NCI-H2227 treated with DMSO at 0.1 percent for 48 hours (cell line): ENCODE measurements around the gene FOXC2.

Experiments used
- DNase-seq: peaks from one replicate; lab custom pipeline; 2025; lab: John Stamatoyannopoulos, UW

Gene FOXC2

GRCh38 chr16:86556576-86556975, 10.1 kb upstream of the FOXC2 start:
- DNase-seq = no peak

DNA sequence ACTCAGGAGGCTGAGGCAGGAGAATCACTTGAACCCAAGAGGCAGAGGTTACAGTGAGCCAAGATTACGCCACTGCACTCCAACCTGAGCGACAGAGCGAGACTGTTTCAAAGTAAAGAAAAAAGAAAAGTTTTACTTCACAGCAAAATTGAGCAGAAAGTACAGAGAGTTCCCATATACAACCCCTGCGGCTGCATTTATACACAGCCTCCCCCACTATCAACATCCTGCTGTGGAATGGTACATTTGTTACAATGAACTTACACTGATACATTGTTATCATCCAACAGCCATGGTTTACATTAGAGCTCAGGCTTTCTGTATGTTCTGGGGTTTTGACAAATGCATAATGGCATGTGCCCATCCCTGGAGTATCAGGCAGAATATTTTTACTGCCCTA, 9.0 kb upstream of the FOXC2 start:
- DNase-seq = no peak

GRCh38 chr16:86558355-86559193, 8.1 kb upstream of the FOXC2 start:
- DNase-seq = no peak

DNA sequence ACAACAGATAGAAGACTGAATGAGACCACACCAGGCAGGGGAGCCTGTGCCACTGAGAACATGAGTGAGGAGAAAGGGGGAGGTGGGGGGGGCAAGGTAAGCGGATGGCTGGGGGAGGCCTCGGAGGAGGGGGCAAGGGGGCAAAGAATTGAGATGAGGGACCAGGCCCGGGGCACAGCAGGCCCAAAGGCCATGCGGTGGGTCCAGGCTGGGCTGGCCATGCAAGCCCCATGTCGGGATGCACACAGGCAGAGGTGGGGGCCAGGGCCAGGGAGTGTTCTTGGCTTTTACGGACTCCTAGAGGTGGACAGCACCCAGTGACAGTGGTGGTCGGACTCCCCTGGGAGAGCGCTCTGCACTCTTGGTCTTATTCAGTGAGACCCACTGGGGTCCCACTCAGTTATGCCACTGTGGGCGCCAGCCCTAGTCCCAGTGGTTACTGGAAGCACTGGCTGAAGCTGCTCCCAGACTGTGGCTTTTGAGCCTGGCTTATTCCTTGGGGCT, 6.8 kb upstream of the FOXC2 start:
- no peak for DNase-seq

DNA sequence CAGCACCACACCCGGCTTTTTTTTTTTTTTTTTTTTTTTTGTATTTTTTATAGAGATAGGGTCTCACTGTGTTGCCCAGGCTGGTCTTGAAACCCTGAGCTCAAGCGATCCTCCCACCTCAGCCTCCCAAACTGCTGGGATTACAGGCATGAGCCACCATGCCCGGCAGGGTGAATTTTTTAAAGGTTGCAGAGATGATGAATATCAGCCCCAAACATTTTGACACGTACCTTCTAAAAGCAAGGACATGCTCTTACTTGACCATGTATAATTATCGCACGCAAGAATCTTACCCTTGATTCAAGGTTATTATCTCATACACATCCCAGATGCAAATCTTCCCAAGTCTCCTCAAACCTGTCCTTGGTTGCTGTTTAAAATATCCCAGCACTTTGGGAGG, 4.3 kb upstream of the FOXC2 start:
- DNase-seq = no peak

GRCh38 chr16:86563469-86564345, 2.9 kb upstream of the FOXC2 start:
- peak; percentile 66 for DNase-seq

DNA sequence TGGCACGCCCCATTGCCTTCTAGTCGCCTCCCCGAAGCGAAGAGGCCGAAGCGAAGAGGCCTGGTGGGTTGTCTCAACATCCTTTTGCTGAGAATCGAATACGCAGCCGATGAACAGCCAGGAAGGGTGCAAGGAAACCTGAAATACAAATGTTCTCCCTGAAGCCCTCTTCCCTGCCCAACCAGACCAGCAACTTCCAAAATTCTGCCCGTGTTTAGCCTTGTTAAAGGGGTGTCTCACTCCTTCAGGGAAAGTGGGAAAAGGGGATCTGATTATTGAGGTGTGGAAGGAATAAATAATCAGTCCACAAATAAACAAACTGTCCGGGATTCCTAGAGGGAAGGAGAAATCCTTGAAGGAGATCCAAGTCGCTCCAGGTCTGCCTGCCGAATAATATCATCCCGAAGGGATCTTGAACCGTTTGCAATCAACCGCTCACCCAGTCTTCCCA, 1.4 kb upstream of the FOXC2 start:
- DNase-seq = no peak

DNA sequence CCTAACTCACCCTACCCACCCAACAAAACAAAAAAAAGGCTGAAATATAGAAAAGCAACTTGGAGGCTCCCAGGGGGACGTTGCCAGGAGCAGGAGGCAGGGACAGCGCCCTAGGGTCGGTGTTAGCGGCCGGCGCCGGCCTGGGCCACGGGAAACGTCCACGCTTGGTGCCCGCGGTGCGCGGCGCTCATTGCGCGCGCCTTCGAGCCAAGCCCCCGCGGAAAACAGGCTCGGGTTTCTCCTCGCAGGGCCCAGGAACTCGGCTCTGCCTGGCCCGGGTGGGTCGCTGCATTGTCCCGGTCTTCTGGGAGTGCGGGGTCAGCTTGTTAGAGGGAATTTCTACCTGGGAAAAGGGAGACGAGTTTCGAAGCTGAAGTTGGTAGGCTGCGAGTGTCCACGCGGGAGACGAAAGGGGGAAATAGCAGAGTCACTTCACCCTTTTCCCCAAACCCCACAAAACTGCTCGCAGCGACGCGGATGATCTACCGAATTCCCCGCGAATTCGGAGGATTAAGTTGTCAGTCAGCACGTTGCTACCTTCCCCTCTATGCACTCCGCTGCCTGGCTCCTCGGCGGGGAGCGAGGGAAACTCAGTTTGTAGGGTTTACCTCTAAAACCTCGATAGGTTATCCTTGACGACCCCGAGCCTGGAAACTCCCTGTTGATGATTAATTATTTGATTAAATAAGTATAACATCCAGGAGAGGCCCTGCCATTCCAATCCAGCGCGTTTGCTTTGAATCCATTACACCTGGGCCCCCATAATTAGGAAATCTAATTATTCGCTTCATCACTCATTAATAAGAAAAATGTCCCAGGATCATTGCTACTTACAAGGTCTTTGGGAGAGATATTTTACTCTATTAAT, 751 bp upstream of the FOXC2 start:
- DNase-seq = no peak

DNA sequence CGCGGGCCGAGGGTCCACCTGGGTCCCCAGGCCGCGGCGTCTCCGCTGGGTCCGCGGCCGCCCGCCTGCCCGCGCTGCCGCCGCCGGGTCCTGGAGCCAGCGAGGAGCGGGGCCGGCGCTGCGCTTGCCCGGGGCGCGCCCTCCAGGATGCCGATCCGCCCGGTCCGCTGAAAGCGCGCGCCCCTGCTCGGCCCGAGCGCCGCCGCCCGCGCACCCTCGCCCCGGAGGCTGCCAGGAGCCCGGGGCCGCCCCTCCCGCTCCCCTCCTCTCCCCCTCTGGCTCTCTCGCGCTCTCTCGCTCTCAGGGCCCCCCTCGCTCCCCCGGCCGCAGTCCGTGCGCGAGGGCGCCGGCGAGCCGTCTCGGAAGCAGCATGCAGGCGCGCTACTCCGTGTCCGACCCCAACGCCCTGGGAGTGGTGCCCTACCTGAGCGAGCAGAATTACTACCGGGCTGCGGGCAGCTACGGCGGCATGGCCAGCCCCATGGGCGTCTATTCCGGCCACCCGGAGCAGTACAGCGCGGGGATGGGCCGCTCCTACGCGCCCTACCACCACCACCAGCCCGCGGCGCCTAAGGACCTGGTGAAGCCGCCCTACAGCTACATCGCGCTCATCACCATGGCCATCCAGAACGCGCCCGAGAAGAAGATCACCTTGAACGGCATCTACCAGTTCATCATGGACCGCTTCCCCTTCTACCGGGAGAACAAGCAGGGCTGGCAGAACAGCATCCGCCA, 504 bp downstream of the FOXC2 start:
- DNase-seq = no peak

DNA sequence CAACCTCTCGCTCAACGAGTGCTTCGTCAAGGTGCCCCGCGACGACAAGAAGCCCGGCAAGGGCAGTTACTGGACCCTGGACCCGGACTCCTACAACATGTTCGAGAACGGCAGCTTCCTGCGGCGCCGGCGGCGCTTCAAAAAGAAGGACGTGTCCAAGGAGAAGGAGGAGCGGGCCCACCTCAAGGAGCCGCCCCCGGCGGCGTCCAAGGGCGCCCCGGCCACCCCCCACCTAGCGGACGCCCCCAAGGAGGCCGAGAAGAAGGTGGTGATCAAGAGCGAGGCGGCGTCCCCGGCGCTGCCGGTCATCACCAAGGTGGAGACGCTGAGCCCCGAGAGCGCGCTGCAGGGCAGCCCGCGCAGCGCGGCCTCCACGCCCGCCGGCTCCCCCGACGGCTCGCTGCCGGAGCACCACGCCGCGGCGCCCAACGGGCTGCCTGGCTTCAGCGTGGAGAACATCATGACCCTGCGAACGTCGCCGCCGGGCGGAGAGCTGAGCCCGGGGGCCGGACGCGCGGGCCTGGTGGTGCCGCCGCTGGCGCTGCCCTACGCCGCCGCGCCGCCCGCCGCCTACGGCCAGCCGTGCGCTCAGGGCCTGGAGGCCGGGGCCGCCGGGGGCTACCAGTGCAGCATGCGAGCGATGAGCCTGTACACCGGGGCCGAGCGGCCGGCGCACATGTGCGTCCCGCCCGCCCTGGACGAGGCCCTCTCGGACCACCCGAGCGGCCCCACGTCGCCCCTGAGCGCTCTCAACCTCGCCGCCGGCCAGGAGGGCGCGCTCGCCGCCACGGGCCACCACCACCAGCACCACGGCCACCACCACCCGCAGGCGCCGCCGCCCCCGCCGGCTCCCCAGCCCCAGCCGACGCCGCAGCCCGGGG, 1.3 kb downstream of the FOXC2 start:
- no peak for DNase-seq

- no peak for DNase-seq
Observed at GRCh38 chr16:86568677-86569623, 2.3 kb downstream of the FOXC2 start.

DNA sequence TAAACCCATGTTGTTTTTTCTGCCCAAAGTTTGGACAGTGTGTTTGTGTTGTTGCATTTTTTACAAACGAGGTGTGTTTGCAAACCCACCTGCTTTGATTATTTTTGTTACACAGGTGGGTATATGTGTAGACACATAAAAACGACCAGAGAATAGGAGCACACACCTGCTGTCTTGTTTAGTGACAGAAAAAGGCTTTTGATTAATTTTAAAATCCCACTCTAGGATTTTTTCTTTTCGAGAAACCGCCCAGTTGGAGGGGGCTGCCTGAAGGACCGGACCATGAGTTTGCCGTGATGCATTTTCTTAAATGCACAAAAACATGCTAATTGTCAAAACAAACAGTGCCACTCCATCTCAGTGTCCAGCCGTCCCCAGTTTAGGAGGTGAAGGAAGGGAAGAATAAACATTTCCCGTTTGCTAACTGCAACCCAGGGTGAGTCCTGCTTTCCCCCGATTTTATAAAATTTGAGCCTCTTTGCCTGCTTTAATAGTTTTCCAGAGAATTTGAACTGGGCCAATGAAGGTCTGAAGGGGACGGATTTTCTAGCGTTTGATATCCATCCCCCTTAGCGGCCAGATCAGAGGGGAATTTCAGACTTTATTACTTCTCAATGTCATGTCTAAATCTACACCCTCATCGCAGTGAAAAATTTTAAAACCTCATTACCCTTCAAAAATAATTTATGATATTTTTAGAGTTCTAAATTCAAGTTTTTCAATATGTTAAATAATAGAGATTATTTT, 3.2 kb downstream of the FOXC2 start:
- DNase-seq = no peak

DNA sequence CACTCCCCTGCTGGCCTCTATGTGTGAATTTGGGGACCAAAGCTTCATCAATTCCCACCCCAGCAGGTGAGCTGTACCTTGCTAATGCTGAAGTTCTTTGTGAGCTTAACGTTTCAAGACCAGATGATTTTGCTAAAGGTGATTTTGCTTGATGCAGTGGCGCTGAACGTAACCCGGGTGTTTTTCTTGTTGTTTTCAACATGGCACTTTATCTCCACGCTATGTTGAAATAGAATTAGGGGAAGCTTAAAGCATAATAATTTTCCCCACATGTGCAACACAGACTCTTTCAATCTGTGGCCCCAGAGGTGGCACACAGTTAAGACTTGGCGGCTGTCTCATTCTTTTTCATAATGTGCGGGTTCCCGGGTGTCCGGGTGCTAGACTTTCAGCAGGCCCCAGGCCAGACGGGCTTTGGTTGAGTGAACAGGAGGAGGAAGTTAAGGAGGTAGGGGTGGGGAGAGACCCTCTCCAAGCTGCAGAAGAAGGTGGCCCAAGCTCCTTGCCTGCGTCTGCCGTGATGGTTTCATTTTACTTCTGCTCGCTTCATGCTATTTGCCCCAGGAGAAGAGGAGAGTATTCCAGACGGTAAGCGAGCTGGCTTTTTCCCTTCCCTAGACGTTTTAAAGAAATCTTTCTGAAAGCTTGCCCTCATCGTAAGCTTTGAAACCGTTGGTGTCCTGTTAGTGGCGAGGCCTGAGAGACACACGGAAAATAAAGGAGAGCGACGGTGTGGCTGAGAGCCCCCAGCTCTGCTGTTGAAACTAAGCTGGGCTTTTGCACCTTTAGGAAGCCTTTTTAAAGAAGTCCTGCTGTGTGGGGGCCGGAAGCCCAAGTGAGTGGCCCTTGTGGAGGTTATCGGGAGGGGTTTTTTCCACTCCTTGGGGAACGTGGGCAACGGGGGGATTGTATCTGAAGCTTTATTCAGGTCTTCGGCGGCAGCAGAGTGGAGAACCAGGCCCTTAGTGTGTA, 4.2 kb downstream of the FOXC2 start:
- DNase-seq = no peak

DNA sequence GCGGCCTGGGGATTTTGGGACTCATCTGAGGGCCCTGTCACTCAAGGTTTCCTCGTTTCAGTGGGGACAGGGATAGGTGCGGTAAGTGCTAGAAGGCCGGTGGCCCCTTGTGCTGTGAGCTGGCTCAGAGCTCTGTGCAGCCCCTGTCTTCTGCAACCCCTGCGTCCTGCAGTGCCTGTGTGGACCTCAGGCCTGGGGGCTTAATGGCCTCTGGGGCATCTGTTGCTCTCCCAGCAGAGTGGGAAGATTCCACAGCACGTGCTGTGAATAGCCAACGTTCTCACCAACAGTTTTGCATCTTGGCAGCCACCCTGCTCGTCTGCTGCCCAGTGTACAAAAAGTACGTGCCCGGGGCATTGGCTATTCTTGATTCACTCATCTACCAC, 4.9 kb downstream of the FOXC2 start:
- no peak for DNase-seq

- DNase-seq = no peak
Observed at GRCh38 chr16:86572041-86572521, 5.5 kb downstream of the FOXC2 start.

DNA sequence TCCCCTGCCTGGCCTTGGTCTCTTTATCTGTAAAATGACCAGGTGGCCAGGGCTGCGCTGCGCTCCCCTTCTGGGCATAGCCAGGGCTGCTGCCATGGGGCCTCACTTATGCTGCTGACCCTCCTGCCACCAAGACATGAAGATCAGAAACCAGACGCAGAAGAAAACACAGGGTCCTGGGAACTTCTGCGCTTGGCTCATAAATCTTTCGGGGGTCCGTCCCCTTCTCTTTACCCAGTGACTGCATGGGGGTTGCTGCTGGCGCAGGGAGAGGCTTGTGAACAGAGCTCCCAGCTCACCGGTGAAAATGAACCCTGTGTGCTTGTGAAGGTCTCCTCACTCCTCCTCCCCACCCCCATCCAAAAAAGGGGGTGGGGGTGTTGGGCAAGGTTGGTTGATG, 6.0 kb downstream of the FOXC2 start:
- DNase-seq = no peak

DNA sequence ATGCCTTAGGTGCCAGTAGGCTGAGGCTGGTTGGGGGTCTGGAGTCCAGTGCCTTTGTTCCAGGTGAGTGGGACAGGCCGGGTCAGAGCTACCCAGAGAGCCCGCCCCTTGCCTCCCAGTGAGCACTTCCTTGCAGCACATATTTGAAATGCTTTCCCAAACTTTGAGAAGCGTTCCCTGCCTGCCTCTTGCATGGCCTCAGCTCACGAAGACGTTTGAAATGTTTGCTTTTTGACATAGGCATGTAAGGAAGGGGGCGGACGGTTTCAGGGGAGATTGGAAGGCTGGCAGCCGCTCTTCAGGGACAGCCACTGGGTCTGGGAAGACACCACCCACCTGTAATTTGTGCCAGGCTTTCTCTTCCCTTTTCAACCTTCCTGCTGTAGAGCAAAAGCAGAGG, 6.6 kb downstream of the FOXC2 start:
- DNase-seq = no peak
